IMR-90 (cell line): Measurements from ENCODE around the gene MMRN1. TPM values are rescaled to one million over a fixed set of nuclear protein-coding genes. Genes with fewer than 3 reads are reported as not detected.

Experiments
- ATAC-seq: fragments of 200-7000 bp; cut with Tn5 transposase; 2 replicates; pipeline ENCODE4 v1.9.1; 2020; ENCODE audit warnings: low read depth, mild to moderate bottlenecking, moderate library complexity
- BruUV-seq: library from RNA; stranded (reverse); fragments of 400-500 nt; replicated peaks from 2 replicates; lab custom pipeline; 2021; lab: Mats Ljungman, UMichigan
- CTCF ChIA-PET: fragments of 300-600 bp; formaldehyde crosslinking; extraction: SDS; loops from one replicate; lab custom pipeline; 2021; ENCODE audit warnings: antibody characterized with exemption; lab: Yijun Ruan, JAX
- POLR2A ChIA-PET: fragments of 300-600 bp; sonication (Branson Sonifier 250); formaldehyde crosslinking; loops from one replicate; lab custom pipeline; 2022; ENCODE audit warnings: antibody characterized with exemption; ENCODE audit not compliant: unreplicated experiment; lab: Charles Lee
- DNase-seq: peaks from one replicate; pipeline ENCODE4 v3.0.0; 2013
- H2AFZ ChIP-seq: replicated peaks from 2 replicates; pipeline ENCODE3; 2013; ENCODE audit warnings: low read length, mild to moderate bottlenecking; ENCODE audit not compliant: poor library complexity
- H2AK5ac ChIP-seq: 2 replicates; pipeline ENCODE4 v1.6.1; 2013; ENCODE audit warnings: low read depth, low read length, inconsistent platforms
- H2AK9ac ChIP-seq: replicated peaks from 2 replicates; pipeline ENCODE3; 2013; ENCODE audit warnings: mild to moderate bottlenecking, low read depth, low read length, moderate library complexity; ENCODE audit not compliant: poor library complexity
- H2BK120ac ChIP-seq: 2 replicates; pipeline ENCODE4 v1.6.1; 2013; ENCODE audit warnings: low read depth, low read length, inconsistent platforms
- H2BK15ac ChIP-seq: 3 replicates; pipeline ENCODE4 v1.6.1; 2013; ENCODE audit warnings: low read depth, low read length, inconsistent platforms
- H2BK20ac ChIP-seq: 2 replicates; pipeline ENCODE4 v1.6.1; 2013; ENCODE audit warnings: low read depth, mild to moderate bottlenecking, inconsistent platforms, low read length, moderate library complexity
- H2BK5ac ChIP-seq: 2 replicates; pipeline ENCODE4 v1.6.1; 2013; ENCODE audit warnings: mild to moderate bottlenecking, low read depth, low read length, inconsistent platforms; ENCODE audit not compliant: poor library complexity, severe bottlenecking
- H3K14ac ChIP-seq: replicated peaks from 2 replicates; pipeline ENCODE4 v1.6.1; 2013; ENCODE audit warnings: low read depth, low read length, inconsistent platforms
- H3K18ac ChIP-seq: 2 replicates; pipeline ENCODE4 v1.6.1; 2013; ENCODE audit warnings: low read depth, low read length, control low read depth
- H3K23ac ChIP-seq: 2 replicates; pipeline ENCODE4 v1.6.1; 2013; ENCODE audit warnings: low read depth, low read length, inconsistent platforms
- H3K27ac ChIP-seq: 2 replicates; pipeline ENCODE4 v1.5.1; 2013; ENCODE audit warnings: mild to moderate bottlenecking, control low read depth, low read length; ENCODE audit not compliant: insufficient read depth
- H3K27me3 ChIP-seq: 2 replicates; pipeline ENCODE4 v1.6.1; 2013; ENCODE audit warnings: low read length; ENCODE audit not compliant: control insufficient read depth, insufficient read depth
- H3K36me3 ChIP-seq: 2 replicates; pipeline ENCODE4 v1.6.1; 2013; ENCODE audit warnings: low read length, mixed read lengths; ENCODE audit not compliant: control insufficient read depth, insufficient read depth
- H3K4ac ChIP-seq: 2 replicates; pipeline ENCODE4 v1.6.1; 2013; ENCODE audit warnings: low read depth, low read length, inconsistent platforms
- H3K4me1 ChIP-seq: 2 replicates; pipeline ENCODE4 v1.6.1; 2013; ENCODE audit warnings: low read length, mixed read lengths; ENCODE audit not compliant: control insufficient read depth, insufficient read depth
- H3K4me2 ChIP-seq: 2 replicates; pipeline ENCODE4 v1.6.1; 2013; ENCODE audit warnings: low read depth, mild to moderate bottlenecking, control low read depth, low read length, moderate library complexity
- H3K4me3 ChIP-seq: 2 replicates; pipeline ENCODE4 v1.5.1; 2013; ENCODE audit warnings: low read depth, mild to moderate bottlenecking, control low read depth, low read length, moderate library complexity; ENCODE audit not compliant: insufficient read depth
- H3K56ac ChIP-seq: 2 replicates; pipeline ENCODE4 v1.6.1; 2013; ENCODE audit warnings: low read length, inconsistent platforms; ENCODE audit not compliant: insufficient read depth; ENCODE audit errors: extremely low read depth
- H3K79me1 ChIP-seq, 2 experiments: 2 replicates each; pipeline ENCODE4 v1.6.1; 2013; ENCODE audit warnings: low read length in 2 of 2, inconsistent platforms in 1 of 2, low read depth in 1 of 2
- H3K9ac ChIP-seq: 2 replicates; pipeline ENCODE4 v1.6.1; 2013; ENCODE audit warnings: low read depth, low read length, control low read depth
- H3K9me1 ChIP-seq: 2 replicates; pipeline ENCODE4 v1.6.1; 2013; ENCODE audit warnings: low read length, inconsistent platforms; ENCODE audit not compliant: insufficient read depth
- H3K9me3 ChIP-seq: 2 replicates; pipeline ENCODE4 v1.6.1; 2013; ENCODE audit warnings: low read length; ENCODE audit not compliant: control insufficient read depth, insufficient read depth
- H4K20me1 ChIP-seq: 2 replicates; pipeline ENCODE4 v1.6.1; 2013; ENCODE audit warnings: low read length, inconsistent platforms; ENCODE audit not compliant: insufficient read depth
- H4K5ac ChIP-seq: 2 replicates; pipeline ENCODE4 v1.6.1; 2013; ENCODE audit warnings: mild to moderate bottlenecking, low read depth, low read length, control low read depth
- H4K8ac ChIP-seq, 2 experiments: 2 replicates each; pipeline ENCODE4 v1.6.1; 2013; ENCODE audit warnings: low read depth in 2 of 2, low read length in 2 of 2, control low read depth in 1 of 2, inconsistent platforms in 1 of 2
- H4K91ac ChIP-seq: 2 replicates; pipeline ENCODE4 v1.6.1; 2013; ENCODE audit warnings: low read depth, low read length, inconsistent platforms; ENCODE audit not compliant: insufficient read depth
- BHLHE40 ChIP-seq: fragments of 150-350 bp; IDR thresholded peaks from 2 replicates; pipeline ENCODE4 v1.6.1; 2016; ENCODE audit warnings: mild to moderate bottlenecking, low read depth, low read length
- CHD1 ChIP-seq: IDR thresholded peaks from 2 replicates; pipeline ENCODE4 v1.6.1; 2012; ENCODE audit warnings: low read depth, low read length, improper control_type of control experiment
- ELK1 ChIP-seq: fragments of 150-350 bp; IDR thresholded peaks from 2 replicates; pipeline ENCODE4 v1.6.1; 2016; ENCODE audit warnings: low read depth, mild to moderate bottlenecking, low read length, moderate library complexity, borderline replicate concordance
- MXI1 ChIP-seq: IDR thresholded peaks from 2 replicates; pipeline ENCODE4 v1.6.1; 2012; ENCODE audit warnings: low read depth, mild to moderate bottlenecking, low read length, moderate library complexity, borderline replicate concordance
- NFE2L2 ChIP-seq: fragments of 150-350 bp; IDR thresholded peaks from 2 replicates; pipeline ENCODE4 v1.6.1; 2016; ENCODE audit warnings: low read depth, mild to moderate bottlenecking, low read length
- POLR2A ChIP-seq: IDR thresholded peaks from 2 replicates; pipeline ENCODE4 v1.6.1; 2012; ENCODE audit warnings: mild to moderate bottlenecking, low read depth, low read length
- RAD21 ChIP-seq: IDR thresholded peaks from 2 replicates; pipeline ENCODE4 v1.6.1; 2012; ENCODE audit warnings: low read length, improper control_type of control experiment
- RCOR1 ChIP-seq: IDR thresholded peaks from 2 replicates; pipeline ENCODE4 v1.6.1; 2012; ENCODE audit warnings: mild to moderate bottlenecking, low read length, improper control_type of control experiment; ENCODE audit not compliant: insufficient replicate concordance
- USF2 ChIP-seq: fragments of 150-350 bp; IDR thresholded peaks from 2 replicates; pipeline ENCODE4 v1.6.1; 2017; ENCODE audit warnings: mild to moderate bottlenecking, antibody characterized with exemption, low read length, low read depth
- WGBS, 2 experiments: methylation state at CpG; one replicate each; pipeline versions ENCODE4 v1.1.5 to v1.1.7; 2013; ENCODE audit warnings: missing lambda C conversion rate in 2 of 2; ENCODE audit not compliant: insufficient read length in 1 of 2; ENCODE audit errors: extremely low coverage in 2 of 2; 5-methylcytosine and 5-hydroxymethylcytosine counted together
- dilution Hi-C: fragments of 300-500 bp; cut with HindIII; formaldehyde crosslinking; loops from one replicate; pipeline ENCODE4 v1.14.3; 2018; ENCODE audit warnings: low sequenced_read_pairs; ENCODE audit not compliant: unreplicated experiment
- in situ Hi-C: fragments of 300-500 bp; cut with MboI; formaldehyde crosslinking; loops from 3 replicates; pipeline ENCODE4 v1.14.3; 2019; ENCODE audit warnings: low sequenced_read_pairs, inconsistent platforms, mixed read lengths
- intact Hi-C: fragments of 100-400 bp; cut with micrococcal nuclease; formaldehyde crosslinking; loops from 2 replicates; pipeline ENCODE4 v1.10.0; 2022
- polyA plus RNA-seq, 3 experiments: library from polyadenylated mRNA; depleted of rRNA; stranded (reverse); fragments of >200 nt; gene quantifications; 2 replicates each; pipeline ENCODE4 v1.2.3, GENCODE V29; 2012; ENCODE audit warnings: low replicate concordance in 1 of 3
- total RNA-seq: library from RNA; depleted of rRNA; stranded (reverse); fragments of >200 nt; gene quantifications from 2 replicates; pipeline ENCODE4 v1.2.3, GENCODE V29; 2012

Gene MMRN1
- total and polyA plus RNA-seq, 2 of the 4 experiments (the other 2 are of a cell fraction): not detected

- TF ChIP-seq POLR2A: no peak
- TF ChIP-seq BHLHE40: no peak
Measured at GRCh38 chr4:89914609-89915550, 20.2 kb downstream of the MMRN1 start (continued).

- in situ Hi-C loops: loop anchor here (25.0 kb wide), 1 partner anchor 679 kb away; no protein-coding TSS in a partner anchor
Measured at GRCh38 chr4:89915937-89916336, 21.3 kb downstream of the MMRN1 start.

More at GRCh38 chr4:89915937-89916336, 21.3 kb downstream of the MMRN1 start:
- H3K4me1 ChIP-seq: no peaks in the 10 kb centered on the region
- BruUV-seq: no TSS peak
- H3K4me3 ChIP-seq: no peak overlapping the region
- no peak overlapping the region for H3K18ac ChIP-seq
- no peaks in the 10 kb centered on the region for H3K27me3 ChIP-seq
- no peak overlapping the region for H2BK5ac ChIP-seq
- no peak overlapping the region for H3K23ac ChIP-seq
- no peak overlapping the region for H3K14ac ChIP-seq
- H2AFZ ChIP-seq: no peak overlapping the region
- H2BK120ac ChIP-seq: no peak overlapping the region
- no peak overlapping the region for H2BK15ac ChIP-seq
- no peak overlapping the region for H4K5ac ChIP-seq
- intact Hi-C loops: no loop called here
- H2BK20ac ChIP-seq: no peak overlapping the region
- dilution Hi-C loops: no loop called here
- H3K9me1 ChIP-seq: no peaks in the 10 kb centered on the region
- TF ChIP-seq RAD21: no peak
- no peak for TF ChIP-seq BHLHE40
- TF ChIP-seq ELK1: no peak
- TF ChIP-seq POLR2A: no peak
- TF ChIP-seq CHD1: no peak
- TF ChIP-seq NFE2L2: no peak
- TF ChIP-seq RCOR1: no peak
- TF ChIP-seq MXI1: no peak
- TF ChIP-seq USF2: no peak
- no peak overlapping the region for H3K56ac ChIP-seq
- H3K27ac ChIP-seq: no peak overlapping the region
- no peak overlapping the region for H3K4ac ChIP-seq
- ChIA-PET POLR2A (no interaction called here), CTCF (no interaction called here)
- H3K4me2 ChIP-seq: no peak overlapping the region
- H4K20me1 ChIP-seq: no peaks in the 10 kb centered on the region
- H3K9me3 ChIP-seq: no peaks in the 10 kb centered on the region
- no peak overlapping the region for H4K91ac ChIP-seq
- no peak overlapping the region for H2AK9ac ChIP-seq
- DNase-seq (no peak), ATAC-seq (no peak)
- H3K79me1 ChIP-seq: no peaks in the 10 kb centered on the region
- no CpG with 5 or more reads among the region's 3 CpGs for WGBS, 2 experiments
- no peaks in the 10 kb centered on the region for H3K36me3 ChIP-seq
- no peak overlapping the region for H2AK5ac ChIP-seq
- H3K9ac ChIP-seq: no peak overlapping the region
- H4K8ac ChIP-seq: no peak overlapping the region
